ENCODE data around the gene PIAS4. TPM values are rescaled to one million over a fixed set of nuclear protein-coding genes. Genes with fewer than 3 reads are reported as not detected.
A peak's percentile ranks its signal among the peaks of the same experiment; 100 is the strongest.

The PIAS4 gene
- total and polyA plus RNA-seq, 8 donors: 6.6 to 93.6 (median 16.1) TPM

- H3K4me3 ChIP-seq: peak overlapping the region; percentile 38 to 100 (median 92)
- peak overlapping the region; percentile 95 to 100 (median 98) for H3K27ac ChIP-seq
- peak in 2 of 3 donors; percentile 61 to 62 for TF ChIP-seq POLR2AphosphoS5 (IDR thresholded peaks at IDR 0.05)
- TF ChIP-seq POLR2A (IDR thresholded peaks at IDR 0.05): no peak
- no peak for TF ChIP-seq EP300 (IDR thresholded peaks at IDR 0.05)
- TF ChIP-seq, protein P1, sequence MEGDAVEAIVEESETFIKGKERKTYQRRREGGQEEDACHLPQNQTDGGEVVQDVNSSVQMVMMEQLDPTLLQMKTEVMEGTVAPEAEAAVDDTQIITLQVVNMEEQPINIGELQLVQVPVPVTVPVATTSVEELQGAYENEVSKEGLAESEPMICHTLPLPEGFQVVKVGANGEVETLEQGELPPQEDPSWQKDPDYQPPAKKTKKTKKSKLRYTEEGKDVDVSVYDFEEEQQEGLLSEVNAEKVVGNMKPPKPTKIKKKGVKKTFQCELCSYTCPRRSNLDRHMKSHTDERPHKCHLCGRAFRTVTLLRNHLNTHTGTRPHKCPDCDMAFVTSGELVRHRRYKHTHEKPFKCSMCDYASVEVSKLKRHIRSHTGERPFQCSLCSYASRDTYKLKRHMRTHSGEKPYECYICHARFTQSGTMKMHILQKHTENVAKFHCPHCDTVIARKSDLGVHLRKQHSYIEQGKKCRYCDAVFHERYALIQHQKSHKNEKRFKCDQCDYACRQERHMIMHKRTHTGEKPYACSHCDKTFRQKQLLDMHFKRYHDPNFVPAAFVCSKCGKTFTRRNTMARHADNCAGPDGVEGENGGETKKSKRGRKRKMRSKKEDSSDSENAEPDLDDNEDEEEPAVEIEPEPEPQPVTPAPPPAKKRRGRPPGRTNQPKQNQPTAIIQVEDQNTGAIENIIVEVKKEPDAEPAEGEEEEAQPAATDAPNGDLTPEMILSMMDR (IDR thresholded peaks at IDR 0.05): no peak
- H3K4me1 ChIP-seq: peaks cover 66 to 80% (median 73%) of the 10 kb centered on the region in 4 donors
- no peaks in the 10 kb centered on the region for H3K9me3 ChIP-seq
- intact Hi-C loops (cut with DNase I; ENCODE audit: low total_unique reads): no loop called here
- H3K36me3 ChIP-seq: peaks cover 0 to 29% (median 8%) of the 10 kb centered on the region in 4 donors
- H3K27me3 ChIP-seq: no peaks in the 10 kb centered on the region
- WGBS, 5 donors: 3 to 17% (median 9%) methylated on average over 9 to 23 of the region's 23 CpGs
- peak; percentile 93 for DNase-seq
Measured at GRCh38 chr19:4061178-4061682, 53.7 kb downstream of the PIAS4 start.

DNA sequence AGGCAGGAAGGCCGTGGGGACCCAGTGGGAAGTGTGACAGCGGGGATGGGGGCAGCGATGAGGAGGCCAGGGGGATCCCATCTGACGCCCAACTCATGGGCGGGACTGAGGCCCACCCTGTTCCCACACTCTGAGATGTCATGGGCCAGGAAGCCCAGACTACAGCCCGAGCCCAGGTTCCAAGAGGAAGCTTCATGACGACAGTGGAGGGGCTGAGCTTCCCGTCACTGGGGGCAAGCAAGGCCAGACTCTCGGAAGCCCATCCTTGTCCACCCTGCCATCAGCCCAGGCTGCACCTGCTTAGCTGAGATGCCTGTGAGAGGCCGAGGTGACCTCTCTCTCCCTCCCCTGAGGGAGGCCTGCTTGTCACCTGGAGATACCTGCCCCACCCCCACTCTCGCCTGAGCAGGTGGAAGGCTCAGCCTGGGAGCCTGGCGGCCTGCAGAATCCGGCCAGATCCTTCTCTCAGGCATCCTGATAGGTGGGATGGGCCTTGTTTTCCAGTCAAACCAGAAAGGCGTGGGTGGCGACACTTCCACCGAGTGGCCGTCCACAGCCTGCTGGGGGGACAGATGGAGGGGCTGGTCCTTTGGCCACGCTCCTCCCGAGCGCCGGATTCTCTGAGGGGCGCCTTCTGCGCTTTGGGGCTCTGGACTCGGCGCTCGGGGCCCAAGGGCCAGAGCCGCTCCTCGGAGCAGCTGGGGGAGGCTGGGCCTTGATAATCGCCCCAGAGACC, 54.3 kb downstream of the PIAS4 start:
- peak; percentile 86 to 89 for DNase-seq
- Histone ChIP-seq H3K9me3 (no peaks in the 10 kb centered on the region), H3K27ac (peak overlapping the region; percentile 95 to 100 (median 98)), H3K36me3 (peaks cover 0 to 23% (median 4%) of the 10 kb centered on the region in 4 donors), H3K4me3 (peak overlapping the region; percentile 38 to 100 (median 92)), H3K27me3 (no peaks in the 10 kb centered on the region), H3K4me1 (peaks cover 66 to 75% (median 71%) of the 10 kb centered on the region in 4 donors)
- TF ChIP-seq POLR2AphosphoS5 (IDR thresholded peaks at IDR 0.05) (peak in 2 of 3 donors; percentile 33 to 54), EP300 (IDR thresholded peaks at IDR 0.05) (no peak)
- 29 to 39% (median 31%) methylated on average over 17 to 29 of the region's 29 CpGs for WGBS, 5 donors
- intact Hi-C loops (cut with DNase I; ENCODE audit: low total_unique reads): no loop called here

DNA sequence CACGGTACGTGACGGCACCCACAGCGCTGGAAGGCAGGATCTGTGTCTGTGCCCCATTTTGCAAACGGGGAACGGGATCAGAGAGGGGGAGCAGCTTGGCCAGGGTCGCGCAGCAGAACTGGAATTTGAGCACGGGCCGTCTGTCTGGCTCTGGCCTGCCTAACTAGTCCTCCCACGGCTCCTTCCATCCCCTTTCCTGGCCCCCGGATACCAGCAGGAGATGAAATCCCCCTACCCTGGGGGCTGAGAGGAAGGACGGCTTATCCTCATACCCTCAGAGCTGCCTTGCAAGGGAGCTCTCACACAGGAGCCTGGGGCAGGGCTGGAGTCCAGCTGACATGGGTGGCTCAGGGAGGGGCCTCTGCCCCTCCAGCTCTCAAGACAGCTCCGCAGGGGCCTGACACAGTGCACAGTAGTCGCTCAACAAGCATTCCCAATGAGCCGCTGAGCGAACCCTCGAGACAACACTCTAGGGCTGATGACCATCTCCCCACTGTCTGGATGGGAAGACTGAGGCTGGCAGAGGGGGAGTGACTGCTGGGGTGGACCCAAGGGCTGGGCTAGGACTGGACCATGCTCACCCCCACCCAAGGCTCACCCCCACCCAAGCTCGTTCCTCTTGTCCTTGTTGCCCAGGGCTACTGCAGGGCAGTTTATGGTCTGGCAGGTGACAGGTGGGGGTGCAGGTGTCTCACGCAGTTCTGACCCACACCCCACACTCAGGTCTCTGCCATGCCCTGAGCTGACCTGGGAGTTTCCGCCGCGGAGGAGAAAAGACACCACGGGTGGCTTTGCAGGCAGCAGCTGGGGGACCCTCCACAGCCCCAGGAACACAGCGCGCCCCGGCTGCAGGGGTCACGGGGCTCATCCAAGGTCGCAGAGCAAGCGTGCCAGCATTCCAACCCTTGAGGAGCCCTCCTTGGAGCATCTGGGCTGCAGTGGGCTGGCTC, 55.2 kb downstream of the PIAS4 start:
- Histone ChIP-seq H3K9me3 (no peaks in the 10 kb centered on the region), H3K27ac (peak overlapping the region; percentile 95 to 100 (median 98)), H3K27me3 (no peaks in the 10 kb centered on the region), H3K36me3 (peaks cover 0 to 18% (median 0%) of the 10 kb centered on the region in 4 donors), H3K4me1 (peaks cover 65 to 75% (median 68%) of the 10 kb centered on the region in 4 donors), H3K4me3 (peak overlapping the region; percentile 89 to 100 (median 94))
- 30 to 49% (median 41%) methylated on average over 5 to 30 of the region's 30 CpGs for WGBS, 5 donors
- intact Hi-C loops (cut with DNase I; ENCODE audit: low total_unique reads): no loop called here
- no peak for TF ChIP-seq POLR2A (IDR thresholded peaks at IDR 0.05)
- TF ChIP-seq, protein P1 (IDR thresholded peaks at IDR 0.05): no peak
- TF ChIP-seq EP300 (IDR thresholded peaks at IDR 0.05): no peak
- TF ChIP-seq POLR2AphosphoS5 (IDR thresholded peaks at IDR 0.05): no peak
- DNase-seq: no peak

DNA sequence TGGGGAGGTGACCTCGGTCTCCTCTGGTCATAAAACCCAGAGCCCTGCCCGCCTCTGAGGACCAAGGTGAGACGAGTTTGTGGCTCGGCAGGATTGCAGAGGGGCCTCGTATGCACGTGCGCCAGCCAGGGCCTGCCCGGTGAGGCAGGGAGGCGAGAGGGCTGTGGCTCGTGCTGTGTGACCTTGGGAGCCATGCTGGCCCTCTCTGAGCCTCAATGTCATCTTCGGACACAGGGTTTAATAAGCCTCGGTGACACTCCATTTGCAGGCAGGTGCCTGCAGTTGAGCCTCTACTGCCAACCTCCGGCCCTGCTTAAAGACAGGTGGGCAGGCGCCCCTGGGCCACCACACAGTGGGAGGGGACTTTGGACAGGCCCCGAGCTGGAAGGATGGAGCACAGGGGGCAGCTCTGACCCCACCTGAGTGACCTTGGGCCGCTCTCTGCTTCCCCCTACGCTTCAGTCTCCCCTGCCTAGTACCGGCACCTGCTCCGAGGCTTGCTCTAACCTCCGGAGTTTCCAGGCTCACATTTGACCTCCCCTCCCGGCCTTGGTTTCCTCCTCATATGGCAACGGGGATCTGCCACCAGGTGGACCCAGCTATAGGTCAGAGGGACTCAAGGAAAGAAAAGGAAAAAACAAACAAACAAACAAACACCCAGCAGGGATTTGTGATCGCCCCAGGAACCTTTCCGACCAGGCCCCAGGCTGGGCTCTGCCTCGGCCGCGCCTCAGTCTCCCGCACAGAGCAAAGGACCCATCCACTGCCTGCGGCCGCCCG, 56.0 kb downstream of the PIAS4 start:
- H3K27ac ChIP-seq: peak overlapping the region; percentile 95 to 100 (median 98)
- peaks cover 0 to 18% (median 0%) of the 10 kb centered on the region in 4 donors for H3K36me3 ChIP-seq
- H3K4me1 ChIP-seq: peaks cover 65 to 73% (median 68%) of the 10 kb centered on the region in 4 donors
- intact Hi-C loops (cut with DNase I; ENCODE audit: low total_unique reads): no loop called here
- 18 to 25% (median 21%) methylated on average over 19 to 31 of the region's 31 CpGs for WGBS, 5 donors
- H3K9me3 ChIP-seq: no peaks in the 10 kb centered on the region
- no peak for TF ChIP-seq POLR2A (IDR thresholded peaks at IDR 0.05)
- TF ChIP-seq, protein P1 (IDR thresholded peaks at IDR 0.05): peak in 1 of 7 experiments; percentile 19
- peak in 1 of 2 donors; percentile 54 for DNase-seq
- peak overlapping the region; percentile 89 to 100 (median 94) for H3K4me3 ChIP-seq
- H3K27me3 ChIP-seq: no peaks in the 10 kb centered on the region
